WERI-Rb-1 (cell line): ENCODE measurements around the gene RAPGEF4.

ENCODE experiments used
- DNase-seq: peaks from one replicate; pipeline ENCODE4 v3.0.0-alpha.2; 2020
- H3K27ac ChIP-seq: fragments of 250-450 bp; sonication (Bioruptor Pico); 2 replicates; pipeline ENCODE4 v1.5.1; 2020; ENCODE audit warnings: mild to moderate bottlenecking, moderate library complexity
- H3K27me3 ChIP-seq: fragments of 250-450 bp; sonication (Bioruptor Pico); 2 replicates; pipeline ENCODE4 v1.5.1; 2021; ENCODE audit warnings: mild to moderate bottlenecking, low read depth, moderate library complexity; ENCODE audit not compliant: insufficient read depth, severe bottlenecking
- H3K36me3 ChIP-seq: fragments of 250-450 bp; sonication (Bioruptor Pico); 2 replicates; pipeline ENCODE4 v1.5.1; 2020; ENCODE audit warnings: mild to moderate bottlenecking, moderate library complexity
- H3K4me3 ChIP-seq: 2 replicates; pipeline ENCODE4 v1.5.1; 2011; ENCODE audit warnings: low read depth, mild to moderate bottlenecking, control low read depth, low read length
- H3K9me3 ChIP-seq: fragments of 250-450 bp; sonication (Bioruptor Pico); 2 replicates; pipeline ENCODE4 v1.5.1; 2021; ENCODE audit warnings: mild to moderate bottlenecking, moderate library complexity; ENCODE audit not compliant: severe bottlenecking
- CTCF ChIP-seq: IDR thresholded peaks from 2 replicates; pipeline ENCODE4 v1.5.1; 2011; ENCODE audit warnings: low read depth, mild to moderate bottlenecking, control low read depth, inconsistent platforms, low read length

Gene RAPGEF4

DNA sequence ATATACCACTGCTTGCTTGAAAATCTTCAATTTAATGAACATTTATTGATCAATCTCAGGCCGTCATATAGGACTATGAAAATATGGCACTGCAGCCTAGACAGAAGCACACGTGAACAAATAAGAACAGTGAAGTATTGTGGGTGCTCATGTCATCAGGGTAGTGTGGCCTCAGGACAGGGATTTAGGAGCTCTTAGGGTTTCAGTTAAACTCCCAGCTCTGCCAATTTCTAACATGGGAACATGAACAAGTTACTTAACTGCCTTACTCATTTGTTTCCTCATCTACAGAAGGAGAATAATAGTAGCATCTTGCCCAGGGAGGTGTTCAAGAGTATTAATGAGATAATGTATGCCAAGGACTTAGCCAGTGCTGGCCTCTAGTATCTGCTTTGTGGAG, 194.0 kb downstream of the RAPGEF4 start:
- no peak for TF ChIP-seq CTCF
- no peak for DNase-seq
- no peak overlapping the region for H3K27ac ChIP-seq
- H3K4me3 ChIP-seq, result no peak overlapping the region
- H3K27me3 ChIP-seq, result no peaks in the 10 kb centered on the region
- H3K9me3 ChIP-seq, result no peaks in the 10 kb centered on the region
- no peaks in the 10 kb centered on the region for H3K36me3 ChIP-seq

GRCh38 chr2:172930871-172931255, 195.2 kb downstream of the RAPGEF4 start:
- Histone ChIP-seq H3K4me3 (no peak overlapping the region), H3K27ac (no peak overlapping the region), H3K27me3 (no peaks in the 10 kb centered on the region), H3K36me3 (no peaks in the 10 kb centered on the region), H3K9me3 (no peaks in the 10 kb centered on the region)
- no peak for DNase-seq
- no peak for TF ChIP-seq CTCF

DNA sequence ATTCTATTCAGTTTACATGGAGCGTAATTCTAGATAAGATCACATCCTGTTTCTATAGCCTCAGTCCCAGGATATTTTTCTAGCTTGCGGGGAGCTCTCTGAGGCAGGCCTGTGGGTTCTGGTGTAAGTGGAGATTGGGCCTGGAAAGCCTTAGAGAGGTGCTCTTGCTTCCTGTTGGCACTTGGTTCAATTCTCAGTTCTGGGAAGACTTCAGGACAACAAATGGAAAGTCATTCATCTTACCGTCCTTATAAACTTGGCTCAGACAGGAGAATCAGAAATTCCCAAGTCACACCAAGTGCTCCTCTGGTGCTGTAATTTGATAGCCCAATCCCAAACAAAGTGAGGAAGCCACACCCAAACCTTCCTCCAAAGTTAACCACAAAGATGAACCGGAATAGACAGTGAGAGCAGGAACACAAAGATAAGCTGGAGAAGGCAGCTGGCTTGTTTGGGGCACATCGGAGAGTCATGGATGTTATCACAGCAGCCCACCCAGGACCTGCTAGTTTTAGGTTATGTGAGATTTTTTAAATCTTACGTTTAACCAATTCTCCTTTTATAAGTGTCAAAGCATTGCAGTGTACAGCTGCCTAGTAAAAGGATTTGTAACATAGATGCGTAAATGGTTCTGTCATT, 195.7 kb downstream of the RAPGEF4 start:
- Histone ChIP-seq H3K9me3 (no peaks in the 10 kb centered on the region), H3K27me3 (no peaks in the 10 kb centered on the region), H3K4me3 (no peak overlapping the region), H3K27ac (no peak overlapping the region), H3K36me3 (no peaks in the 10 kb centered on the region)
- DNase-seq, result no peak
- no peak for TF ChIP-seq CTCF

DNA sequence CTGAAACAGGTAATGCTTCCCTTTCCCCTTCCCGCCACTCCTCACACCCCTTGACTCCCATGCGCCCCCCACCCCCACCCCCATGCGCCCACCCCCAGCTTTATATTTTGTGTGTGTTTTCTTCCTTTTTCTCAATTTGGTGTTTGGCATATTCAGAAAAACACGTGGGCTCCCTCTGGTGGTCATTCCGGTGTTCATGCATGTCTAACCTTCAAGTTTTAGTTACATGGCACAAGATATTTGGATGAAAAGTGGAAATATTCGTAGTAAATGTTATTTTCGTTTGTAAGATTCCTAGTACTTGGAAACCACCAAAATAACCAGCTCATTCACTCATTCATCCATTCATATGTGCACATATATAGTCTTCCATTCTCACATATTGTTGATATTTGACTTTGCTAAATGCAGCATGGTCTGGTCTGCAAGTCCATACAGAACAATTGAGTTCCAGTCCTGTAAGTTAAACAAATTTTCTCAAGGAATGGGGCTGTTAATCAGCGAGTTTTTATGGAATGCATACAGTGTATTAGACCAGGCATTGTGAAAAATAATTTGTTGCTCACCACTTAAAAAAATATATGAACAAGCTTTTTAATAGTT, 196.4 kb downstream of the RAPGEF4 start:
- no peaks in the 10 kb centered on the region for H3K9me3 ChIP-seq
- peak; percentile 52 for DNase-seq
- peak; percentile 55 for TF ChIP-seq CTCF
- no peaks in the 10 kb centered on the region for H3K36me3 ChIP-seq
- no peak overlapping the region for H3K4me3 ChIP-seq
- H3K27me3 ChIP-seq, result no peaks in the 10 kb centered on the region
- no peak overlapping the region for H3K27ac ChIP-seq

DNA sequence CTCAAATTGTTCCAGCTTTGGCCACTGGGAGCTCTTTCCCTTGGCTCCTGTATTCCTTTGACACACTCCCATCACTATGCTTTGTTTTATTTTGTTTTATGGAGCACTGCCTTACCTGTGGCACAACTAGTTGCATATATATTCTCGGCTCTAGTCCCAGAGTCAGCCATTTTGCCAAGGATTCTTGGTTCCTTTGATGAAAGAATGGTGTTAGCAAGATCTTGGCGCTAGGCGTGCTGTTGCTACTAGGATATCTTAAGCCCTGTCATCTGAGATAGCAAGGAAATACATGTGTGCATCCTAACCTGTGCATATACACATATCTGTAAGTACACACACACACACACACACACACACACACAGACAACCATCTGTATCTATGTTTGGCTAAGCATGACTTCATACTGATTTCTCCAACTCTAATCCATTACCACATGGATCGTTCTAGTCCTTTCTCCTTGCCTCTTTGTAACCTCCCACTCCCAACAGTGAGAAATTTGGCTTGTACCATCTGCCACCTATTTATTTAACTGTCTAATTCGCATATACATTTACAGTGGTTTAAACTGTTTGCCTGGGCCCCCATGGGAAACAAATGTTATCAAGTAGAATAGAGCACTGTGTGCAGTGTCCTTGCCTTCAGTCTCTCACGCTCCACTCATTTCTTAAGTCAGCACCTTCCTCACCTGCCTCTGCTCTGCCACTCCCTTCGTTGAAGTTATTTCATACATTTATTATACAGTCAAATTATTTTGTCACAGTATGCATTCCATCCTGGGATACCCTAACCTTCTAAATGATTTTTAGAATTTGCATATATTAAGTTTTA, 202.5 kb downstream of the RAPGEF4 start:
- Histone ChIP-seq H3K36me3 (no peaks in the 10 kb centered on the region), H3K4me3 (no peak overlapping the region), H3K9me3 (no peaks in the 10 kb centered on the region), H3K27me3 (no peaks in the 10 kb centered on the region), H3K27ac (no peak overlapping the region)
- DNase-seq, result no peak
- no peak for TF ChIP-seq CTCF
